Caki2 (cell line): ENCODE data around the gene DHDDS. TPM values are rescaled to one million over a fixed set of nuclear protein-coding genes. Genes with fewer than 3 reads are reported as not detected.
"Not testable (repeated sequence)": the region's sequence is repeated elsewhere in the genome, so short reads cannot be mapped to it uniquely, and the experiment has no call there.

Source experiments
- DNase-seq: peaks from one replicate; pipeline ENCODE4 v3.0.0-alpha.2; 2015; ENCODE audit warnings: low read depth
- in situ Hi-C: cut with HindIII; loops from 2 replicates; pipeline ENCODE4 v1.10.0; 2016; ENCODE audit warnings: low sequenced_read_pairs, low pct_unique_long_range_greater_than_20kb, mixed read lengths
- total RNA-seq: library from RNA; depleted of rRNA; stranded (reverse); fragments of >200 nt; shearing (Covaris generic); gene quantifications from 2 replicates; pipeline ENCODE4 v1.2.3, GENCODE V29; 2014; ENCODE audit warnings: low replicate concordance; rRNA removed

The DHDDS gene
- total RNA-seq, 1 experiment from 2014 or later: 37.7 TPM

GRCh38 chr1:26510711-26511110, 78.6 kb downstream of the DHDDS start:
- DNase-seq: peak; percentile 33
- in situ Hi-C loops: not testable (repeated sequence)

DNA sequence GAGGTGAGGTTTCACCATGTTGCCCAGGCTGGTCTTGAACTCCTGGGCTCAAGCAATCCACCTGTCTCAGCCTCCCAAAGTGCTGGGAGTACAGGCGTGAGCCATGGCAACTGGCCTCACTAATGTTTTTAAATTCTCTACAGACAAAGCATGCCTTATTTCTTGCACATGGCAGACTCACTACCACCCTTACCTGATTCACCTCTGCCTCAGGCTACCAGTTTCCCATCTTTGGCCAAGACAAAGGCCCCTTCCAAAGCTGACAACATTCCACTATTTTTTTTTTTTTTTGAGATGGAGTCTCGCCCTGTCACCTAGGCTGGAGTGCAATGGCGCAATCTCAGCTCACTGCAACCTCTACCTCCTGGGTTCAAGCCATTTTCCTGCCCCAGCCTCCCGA, 83.7 kb downstream of the DHDDS start:
- DNase-seq, in situ Hi-C loops: not testable (repeated sequence)

GRCh38 chr1:26516987-26517765, 85.1 kb downstream of the DHDDS start:
- in situ Hi-C loops: no loop called here
- DNase-seq: no peak

DNA sequence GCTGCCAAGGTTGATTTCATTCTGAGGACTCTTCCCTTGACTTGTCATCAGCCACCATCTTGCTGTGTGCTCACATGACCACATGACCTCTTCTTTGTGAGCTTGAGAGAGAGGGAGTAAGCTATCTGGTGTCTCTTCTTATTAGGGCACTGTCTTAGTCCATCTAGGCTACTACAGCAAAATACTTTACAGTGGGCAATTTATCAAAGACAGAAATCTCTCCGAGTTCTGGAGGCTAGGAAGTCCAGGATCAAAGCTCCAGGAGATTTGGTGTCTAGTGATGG, 85.6 kb downstream of the DHDDS start:
- no peak for DNase-seq
- in situ Hi-C loops: no loop called here

DNA sequence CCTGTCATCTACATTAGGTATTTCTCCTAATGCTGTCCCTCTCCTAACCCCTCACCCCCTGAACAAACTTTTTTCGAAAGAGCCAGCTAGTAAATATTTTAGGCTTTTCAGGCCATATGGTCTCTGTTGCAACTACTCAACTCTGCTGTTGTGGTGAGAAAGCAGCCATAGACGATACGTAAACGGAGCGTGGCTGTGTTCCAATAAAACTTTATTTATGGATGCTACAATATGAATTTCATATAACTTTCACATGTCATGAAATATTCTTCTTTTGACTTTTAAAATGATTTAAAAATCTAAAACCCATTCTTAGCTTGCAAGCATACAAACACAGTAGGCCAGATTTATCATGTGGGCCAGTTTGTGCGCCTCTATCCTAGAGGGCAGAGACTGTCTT, 86.2 kb downstream of the DHDDS start:
- DNase-seq: no peak
- in situ Hi-C loops: no loop called here

DNA sequence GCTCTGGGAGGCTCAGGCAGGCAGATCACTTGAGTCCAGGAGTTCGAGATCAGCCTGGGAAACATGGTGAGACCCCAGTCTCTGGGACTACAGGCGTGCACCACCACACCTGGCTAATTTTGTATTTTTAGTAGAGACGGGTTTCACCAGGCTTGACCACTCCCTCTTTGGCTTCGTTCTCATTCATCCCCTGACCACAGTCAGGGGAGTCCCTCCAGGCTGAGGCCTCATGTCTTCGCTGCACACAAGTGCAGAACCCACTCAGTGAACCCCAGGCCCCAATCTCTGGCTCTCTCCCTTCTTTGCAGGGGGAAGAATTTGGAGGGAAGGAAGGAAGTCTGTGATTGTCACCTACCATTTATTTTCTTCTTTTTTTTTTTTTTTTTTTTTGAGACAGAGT, 88.2 kb downstream of the DHDDS start:
- in situ Hi-C loops: no loop called here
- no peak for DNase-seq

Other genes with a start within 250 kb of the DHDDS start
- gene CATSPER4, start 241.7 kb upstream of the DHDDS start, total RNA-seq: not detected in 2 replicates
- gene CEP85, start 198.1 kb upstream of the DHDDS start, total RNA-seq: 16.7 and 20.8 TPM in 2 replicates
- 7.4 and 12.5 TPM in 2 replicates for gene SH3BGRL3, start 152.2 kb upstream of the DHDDS start, total RNA-seq
- 4.2 and 12.1 TPM in 2 replicates for gene UBXN11, start 125.7 kb upstream of the DHDDS start, total RNA-seq
- not detected in 2 replicates for gene CD52, start 114.4 kb upstream of the DHDDS start, total RNA-seq
- 13.2 TPM in 1 of 2 replicates, not detected in the other for gene CRYBG2, start 78.2 kb upstream of the DHDDS start, total RNA-seq
- not detected in 2 replicates for gene ZNF683, start 59.6 kb upstream of the DHDDS start, total RNA-seq
- gene LIN28A, start 21.5 kb upstream of the DHDDS start, total RNA-seq: not detected in 2 replicates
- 570 and 785 TPM in 2 replicates for gene HMGN2, start 40.1 kb downstream of the DHDDS start, total RNA-seq
- gene RPS6KA1, start 97.4 kb downstream of the DHDDS start, total RNA-seq: 37.8 and 68.1 TPM in 2 replicates